SH-SY5Y (cell line): ENCODE measurements around the gene PHC3.

Source experiments
- GATA2 ChIP-seq: IDR thresholded peaks from 2 replicates; pipeline ENCODE4 v1.6.1; 2011; ENCODE audit warnings: mild to moderate bottlenecking, low read depth, low read length
- GATA3 ChIP-seq: IDR thresholded peaks from 2 replicates; pipeline ENCODE4 v1.6.1; 2011; ENCODE audit warnings: low read depth, mild to moderate bottlenecking, low read length, moderate library complexity

GRCh38 chr3:170056710-170057454 lies 124.7 kb downstream of the PHC3 start:
- TF ChIP-seq GATA2, result no peak
- TF ChIP-seq GATA3, result no peak
